Activated CD8-positive, alpha-beta memory T cell treated with anti-CD3 and anti-CD28 coated beads, Interleukin-2, amount 50 U/mL, for 24 hours (primary cell): Measurements from ENCODE around the gene VEGFA.

ENCODE experiments used
- DNase-seq: peaks from one replicate; pipeline ENCODE4 v3.0.0-alpha.2; 2020; ENCODE audit errors: extremely low read depth

Gene VEGFA

DNA sequence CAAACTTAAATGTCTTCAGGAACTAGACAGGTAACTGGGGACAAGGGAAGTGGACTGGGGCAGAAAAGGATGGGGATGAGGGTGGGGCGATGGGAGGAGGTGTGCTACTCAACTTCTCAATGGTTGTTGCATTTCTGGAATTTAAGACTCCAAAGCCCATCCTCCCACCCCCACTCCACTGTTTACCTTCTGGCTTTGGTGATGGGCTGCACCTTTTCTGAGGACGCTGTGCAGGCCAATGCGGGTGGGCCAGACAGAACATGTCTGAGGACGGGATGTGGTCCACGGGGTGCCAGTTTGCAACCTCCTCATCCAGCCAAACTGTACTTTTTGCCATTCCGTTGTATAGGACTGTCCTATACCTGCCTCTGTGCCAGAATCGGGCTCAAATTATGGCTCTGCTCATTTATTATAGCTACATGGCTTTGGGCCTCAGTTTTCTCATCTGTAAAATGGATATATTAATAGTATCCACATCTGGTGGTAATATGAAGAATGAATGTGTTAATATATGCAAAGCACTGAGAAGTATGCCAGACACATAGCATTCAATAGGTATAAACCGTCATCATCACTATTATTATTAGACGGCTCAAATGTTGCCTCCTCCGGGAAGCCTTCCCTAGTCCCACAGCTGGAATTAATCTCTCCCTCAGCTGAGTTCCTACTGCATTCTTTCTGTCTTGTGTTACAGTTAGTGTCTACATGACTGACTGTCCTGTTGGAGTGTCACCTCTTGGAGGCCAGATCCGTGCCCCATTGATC lies 31.0 kb upstream of the VEGFA start:
- DNase-seq, result no peak

DNA sequence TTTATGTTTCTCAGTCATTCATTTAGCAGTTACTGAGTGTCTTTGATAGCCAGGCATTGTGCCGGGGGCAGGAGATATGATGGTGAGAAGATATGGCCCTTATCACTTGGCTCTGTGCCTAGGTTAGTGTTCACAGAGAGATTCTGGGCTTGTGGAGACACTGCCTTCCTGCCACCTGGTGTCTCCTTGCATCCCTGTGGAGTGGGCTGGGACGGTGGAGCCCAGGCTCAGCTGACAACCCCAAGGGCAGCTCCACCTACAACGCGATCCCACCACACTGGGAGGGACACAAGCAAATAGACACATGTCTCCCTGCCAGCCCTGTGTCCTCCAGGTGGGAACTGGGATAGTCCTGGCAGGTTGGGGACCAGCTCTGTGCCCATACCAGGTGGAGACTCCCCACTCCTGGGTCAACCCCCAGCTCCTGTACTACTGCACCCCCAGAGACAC lies 30.3 kb upstream of the VEGFA start:
- no peak for DNase-seq

DNA sequence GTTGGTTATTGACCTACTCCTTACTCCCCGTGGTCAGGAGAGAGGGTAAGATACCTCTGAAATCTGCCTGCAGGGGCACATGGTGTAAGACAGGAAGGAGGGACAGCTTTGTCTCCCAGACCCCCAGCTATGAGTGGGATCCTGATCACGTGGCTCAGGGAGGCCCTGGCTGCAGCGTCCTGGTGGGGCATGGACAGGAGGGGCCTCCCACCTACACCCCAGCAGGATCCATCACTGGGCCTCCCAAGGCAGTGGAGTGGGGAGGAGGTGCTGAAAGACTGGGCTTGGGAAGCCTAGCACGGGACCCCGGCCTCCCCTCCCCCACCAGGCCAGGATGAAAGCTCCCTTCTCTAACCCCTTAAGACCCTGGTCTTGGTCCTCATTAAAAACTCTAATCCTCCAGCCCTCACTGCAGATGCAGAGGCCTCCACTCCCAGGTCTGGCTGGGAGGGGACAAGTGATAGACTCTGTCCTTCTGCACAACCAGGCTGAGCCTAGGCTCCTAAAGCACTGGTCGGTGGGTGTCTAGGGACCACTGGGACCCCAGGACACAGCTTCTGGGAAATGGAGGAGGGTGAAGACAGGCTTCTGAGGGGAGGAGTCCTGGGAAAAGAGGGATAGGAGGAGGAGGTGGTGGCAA lies 29.6 kb upstream of the VEGFA start:
- DNase-seq, result no peak

DNA sequence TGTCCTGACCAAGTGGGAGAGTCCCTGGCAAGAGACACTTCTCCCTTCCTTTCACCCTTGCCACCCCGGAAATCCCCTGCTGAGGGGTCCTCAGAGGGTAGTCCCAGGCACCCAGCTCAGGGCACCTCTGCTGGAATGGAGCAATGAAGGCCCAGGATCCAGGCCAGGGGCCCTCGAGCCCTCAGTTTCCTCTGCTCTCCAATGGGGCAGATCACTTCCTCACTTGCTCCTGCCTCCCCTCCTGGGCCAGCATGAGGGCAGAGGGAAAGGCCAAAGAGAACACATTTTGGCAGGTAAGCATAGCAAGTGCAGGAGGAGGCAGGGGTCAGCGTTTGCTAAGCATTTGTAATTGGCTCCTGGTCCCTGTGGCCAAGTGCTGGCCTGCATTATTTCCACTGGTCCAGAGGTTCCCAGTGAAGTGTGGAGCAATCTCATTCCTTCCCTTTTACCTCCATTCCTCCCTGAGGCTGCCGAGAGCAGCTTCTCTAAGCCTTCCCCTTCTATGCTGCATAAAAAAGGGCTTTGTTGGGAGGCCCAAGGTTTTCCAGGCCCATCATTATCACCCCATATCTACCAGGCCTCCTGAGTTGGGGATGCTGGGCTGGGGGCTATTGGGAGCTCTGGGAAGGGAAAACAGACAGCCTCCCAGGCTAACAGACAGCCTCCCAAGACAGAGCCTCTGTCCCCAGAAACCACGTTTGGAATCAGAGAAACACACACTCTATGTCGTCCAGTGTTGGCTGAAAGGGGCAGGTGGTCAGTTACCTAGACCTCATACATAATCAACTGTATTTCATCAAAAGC lies 28.8 kb upstream of the VEGFA start:
- DNase-seq, result no peak

DNA sequence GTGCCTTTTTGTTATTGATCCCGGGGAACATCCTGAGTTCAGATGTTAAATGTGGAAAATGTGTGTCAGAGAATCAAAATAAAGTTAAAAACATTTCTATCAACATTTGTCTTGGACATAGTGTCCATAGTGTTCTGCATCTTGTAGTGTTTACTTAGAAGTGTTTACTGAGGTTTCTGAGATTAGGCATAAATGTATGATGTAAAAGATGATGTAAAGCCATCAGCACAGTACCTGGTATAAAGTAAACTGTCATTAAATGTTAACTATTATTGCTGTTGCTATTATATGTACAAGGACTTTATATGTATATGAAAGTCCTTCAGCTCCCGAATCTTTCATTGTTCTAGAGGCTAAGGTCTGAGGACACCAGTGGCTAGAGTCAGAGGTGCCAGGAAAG lies 28.2 kb upstream of the VEGFA start:
- DNase-seq, result no peak

DNA sequence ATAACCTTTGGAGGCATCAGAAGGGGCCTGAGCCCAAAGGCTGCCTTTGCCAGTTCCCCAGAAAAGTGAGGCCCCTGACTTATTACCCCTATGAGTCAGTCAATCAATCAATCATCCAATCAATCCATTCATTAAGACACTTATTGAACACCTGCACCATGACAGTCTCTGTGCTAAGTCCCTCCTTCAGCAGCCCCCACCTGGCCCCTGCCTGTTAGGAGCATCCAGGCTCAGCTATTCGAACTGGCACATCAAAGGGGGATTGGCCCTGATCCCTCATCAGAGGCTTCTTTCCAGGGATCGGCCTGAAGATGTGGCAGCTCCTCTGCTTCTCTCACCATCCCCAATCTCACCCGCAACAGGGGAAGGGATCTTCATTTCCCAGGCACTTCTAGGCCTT lies 27.7 kb upstream of the VEGFA start:
- DNase-seq, result no peak

DNA sequence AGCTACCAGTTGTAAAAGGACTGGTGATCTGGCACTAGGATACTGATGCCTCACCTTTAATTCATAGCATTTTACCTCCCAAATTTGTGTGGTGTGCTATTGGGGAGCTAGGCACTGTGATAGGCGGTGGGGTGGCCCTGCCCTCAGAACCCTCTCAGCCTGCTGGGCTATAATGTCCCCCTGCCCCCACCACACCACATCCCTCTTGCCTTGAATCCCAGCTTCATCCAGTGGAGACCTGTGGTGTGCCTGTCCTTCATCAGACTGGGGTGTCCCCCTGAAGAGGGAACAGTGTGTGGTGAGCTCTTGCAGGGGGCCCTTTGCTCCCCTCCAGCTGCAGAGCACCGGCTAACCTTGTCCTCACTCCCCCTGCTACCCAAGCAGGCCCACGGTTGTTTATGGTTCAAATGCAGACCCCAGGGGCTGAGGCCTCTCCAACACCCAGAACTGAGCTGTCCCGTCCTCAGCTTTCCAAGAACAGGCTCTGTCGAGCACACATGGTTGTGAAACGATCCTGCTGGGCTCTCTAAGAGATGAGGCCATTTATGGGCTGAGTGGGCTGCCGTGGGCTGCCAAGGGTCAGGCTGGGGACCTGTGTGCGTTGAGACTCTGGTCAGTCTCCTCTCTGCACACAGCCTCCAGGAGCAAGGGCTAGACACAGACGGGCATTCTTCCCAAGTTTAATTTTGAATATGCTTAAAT lies 26.9 kb upstream of the VEGFA start:
- no peak for DNase-seq

DNA sequence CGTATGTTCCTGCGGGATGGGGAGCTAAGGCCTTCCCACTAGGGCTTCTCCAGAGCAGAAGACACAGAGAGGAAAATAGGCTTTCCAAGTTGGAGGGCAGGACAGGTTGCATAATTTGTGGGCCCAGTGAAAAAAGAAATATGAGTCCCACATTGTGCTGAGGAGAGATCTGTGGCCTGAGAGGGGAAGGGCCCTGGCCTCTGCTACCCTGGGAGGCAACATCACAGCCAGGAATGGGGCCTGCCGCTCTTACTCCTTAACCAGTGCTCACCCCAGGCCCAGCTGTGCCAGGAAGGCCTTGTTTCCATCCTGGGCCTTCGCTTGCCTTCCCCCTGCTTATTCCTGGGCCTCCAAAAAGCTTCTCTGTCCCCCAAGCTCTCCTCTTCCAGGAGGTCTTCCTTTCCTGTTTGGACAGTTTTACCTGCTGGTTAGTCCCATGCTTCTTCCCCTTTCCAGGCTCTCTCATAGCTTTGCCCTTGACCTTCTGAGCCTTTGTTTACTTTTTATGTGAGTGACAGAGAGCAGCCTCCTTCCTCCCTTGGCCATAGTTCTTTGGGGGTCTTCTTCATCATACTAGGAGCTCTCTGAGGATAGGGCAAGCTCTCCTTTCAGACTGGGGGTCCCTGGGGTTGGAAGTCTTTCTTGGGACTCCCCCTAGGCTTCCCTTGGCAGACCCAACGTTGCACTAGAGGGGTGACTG lies 26.2 kb upstream of the VEGFA start:
- no peak for DNase-seq

DNA sequence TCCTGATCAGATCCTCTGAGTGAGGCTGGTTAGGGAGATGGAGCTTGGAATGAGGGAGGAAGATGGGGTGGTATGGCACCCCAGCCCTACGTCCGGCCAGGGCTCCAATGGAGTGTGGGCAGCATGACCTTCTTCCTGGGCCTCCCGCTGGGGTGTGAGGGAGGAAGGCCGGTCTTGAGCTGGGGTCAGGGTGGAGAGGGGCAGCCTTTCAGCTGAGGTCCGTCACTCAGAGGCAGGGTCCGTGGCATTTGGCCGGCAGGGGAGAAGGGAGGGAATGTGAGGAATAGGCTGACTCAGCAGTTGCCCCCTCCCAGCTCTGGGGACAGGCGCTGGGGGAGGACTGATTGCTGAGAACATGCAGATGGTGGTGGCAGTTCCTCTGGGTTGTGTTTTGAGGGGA lies 25.5 kb upstream of the VEGFA start:
- no peak for DNase-seq

DNA sequence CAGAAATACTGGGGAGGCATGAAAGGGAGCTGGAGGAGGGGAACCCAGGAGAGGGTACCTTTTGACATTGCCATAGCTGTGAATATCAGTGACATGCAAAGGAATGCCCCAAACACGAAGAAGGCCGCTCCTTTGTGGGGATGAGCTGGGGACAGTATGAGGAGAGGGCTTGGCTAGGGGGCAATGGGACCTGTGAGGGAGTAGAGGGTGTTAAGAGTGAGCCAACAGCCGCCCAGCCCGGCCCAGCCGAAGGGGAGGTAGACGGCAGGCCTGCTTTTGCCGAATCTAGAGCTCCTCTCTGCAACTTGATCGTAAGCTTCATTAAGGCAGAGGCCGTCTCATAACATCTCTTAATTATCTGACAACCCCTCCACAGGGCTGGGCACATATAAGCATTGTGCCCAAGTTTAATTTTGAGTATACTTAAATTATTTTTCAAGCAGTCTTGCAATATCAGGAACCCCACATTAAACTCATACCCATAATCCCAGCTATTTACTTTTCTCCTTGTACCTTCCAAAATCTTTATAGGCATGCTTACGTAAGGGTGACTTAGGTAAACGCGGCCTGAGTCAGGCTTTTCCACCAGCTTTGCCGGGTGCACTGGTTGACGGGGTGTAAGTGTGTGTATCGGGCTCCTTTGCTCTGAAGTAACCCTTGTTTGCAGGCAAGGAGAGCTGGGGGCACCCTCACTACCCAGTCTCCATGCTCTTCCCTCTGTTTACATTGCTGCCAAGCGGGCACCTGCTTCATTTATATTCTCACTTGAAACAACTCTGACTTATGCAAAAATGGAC lies 24.9 kb upstream of the VEGFA start:
- no peak for DNase-seq

DNA sequence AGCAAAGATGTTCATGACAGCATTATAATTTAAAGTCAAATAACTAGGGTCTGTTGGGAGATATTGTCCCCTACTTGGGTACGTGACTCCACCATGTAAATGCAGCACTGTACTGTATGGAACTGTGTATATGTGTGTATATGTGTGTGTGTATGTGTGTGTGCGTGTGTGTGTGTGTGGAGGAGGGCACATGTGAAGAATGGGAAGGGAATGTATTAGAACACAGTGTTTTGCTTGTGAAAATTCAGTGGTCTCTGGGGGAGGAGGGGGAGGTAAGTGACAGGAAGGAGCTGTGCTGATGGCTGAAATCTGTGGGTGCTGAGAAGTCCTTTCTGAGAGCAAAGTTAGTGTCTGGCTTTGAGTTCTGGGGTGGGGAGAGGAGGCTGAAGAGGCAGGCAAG lies 23.9 kb upstream of the VEGFA start:
- DNase-seq, result no peak

DNA sequence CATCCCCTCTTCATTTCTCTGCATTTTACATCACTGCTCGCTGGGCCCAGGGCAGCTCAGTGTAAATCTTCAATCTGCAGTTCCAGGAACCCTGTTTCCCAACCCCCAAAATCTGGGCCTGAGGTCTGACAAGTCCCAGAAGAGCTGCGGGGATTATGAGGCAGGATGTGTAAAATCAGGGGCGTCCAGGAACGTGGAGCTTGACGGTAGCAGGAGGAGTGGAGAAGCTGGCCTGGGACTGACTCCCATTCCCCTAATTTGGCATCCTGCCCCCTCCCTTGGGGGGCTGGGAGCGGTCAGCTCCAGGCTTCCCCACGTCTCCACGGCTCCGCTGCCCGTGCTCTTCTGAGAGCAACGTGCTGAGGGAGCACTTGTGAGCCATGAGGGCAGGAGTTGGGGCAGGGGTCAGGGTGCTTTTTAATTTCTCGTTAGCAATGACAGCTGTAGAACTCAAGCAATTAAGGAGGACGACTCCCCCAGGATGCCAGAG lies 23.4 kb upstream of the VEGFA start:
- no peak for DNase-seq

DNA sequence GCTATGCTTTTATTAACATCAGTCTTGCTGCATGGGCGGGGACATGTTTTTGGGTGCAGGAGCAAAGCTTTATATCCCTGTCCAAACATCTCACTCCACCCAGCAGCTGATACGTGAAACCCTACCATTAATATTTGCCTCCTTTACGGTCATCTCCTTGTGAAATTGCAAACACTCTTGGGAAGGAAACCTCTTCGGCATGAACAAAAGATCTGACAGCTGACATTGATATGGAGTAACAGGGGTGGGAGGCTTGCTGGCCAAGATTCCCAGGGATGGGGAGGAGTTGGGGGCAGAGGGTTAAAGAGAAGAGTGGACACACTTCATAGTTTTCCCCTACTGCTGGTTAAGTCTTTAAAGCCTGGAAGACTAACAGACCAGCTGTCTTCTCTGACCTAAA lies 22.2 kb upstream of the VEGFA start:
- DNase-seq, result no peak

DNA sequence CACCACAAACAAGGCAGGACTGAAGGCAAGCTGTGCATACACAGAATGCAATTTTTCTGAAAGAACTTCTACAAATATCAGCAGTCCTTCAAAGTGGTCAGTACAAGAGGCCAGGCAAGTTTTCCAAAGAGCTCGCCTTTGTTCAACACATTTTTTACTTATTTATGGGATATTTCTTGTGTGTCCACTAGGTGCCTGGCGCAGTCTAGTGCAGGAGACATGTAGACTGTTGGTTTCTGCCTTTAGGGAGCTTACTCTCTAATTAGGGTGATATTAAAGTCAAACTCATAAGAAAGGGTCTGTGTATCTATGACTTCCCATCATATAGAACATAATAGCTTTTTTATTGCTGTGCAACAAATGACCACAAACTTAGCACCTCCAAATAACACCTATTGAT lies 21.2 kb upstream of the VEGFA start:
- no peak for DNase-seq

DNA sequence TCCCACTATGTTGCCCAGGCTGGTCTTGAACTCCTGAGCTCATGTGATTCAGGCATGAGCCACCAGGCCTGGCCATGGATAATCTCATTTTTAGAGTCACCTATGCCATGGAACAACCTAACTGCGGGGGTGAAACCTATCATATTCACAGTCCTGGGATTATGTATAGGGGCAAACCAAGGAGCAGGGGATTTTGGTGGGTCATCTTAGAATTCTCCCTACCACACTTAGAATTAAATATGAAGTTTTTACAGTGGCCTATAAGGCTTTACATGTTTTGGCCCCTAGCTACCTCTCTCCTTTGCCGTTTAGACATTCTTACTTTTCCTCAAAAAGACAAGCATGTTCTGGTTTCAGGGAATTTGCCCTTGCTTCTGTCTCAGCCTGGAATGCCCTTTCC lies 20.6 kb upstream of the VEGFA start:
- no peak for DNase-seq

DNA sequence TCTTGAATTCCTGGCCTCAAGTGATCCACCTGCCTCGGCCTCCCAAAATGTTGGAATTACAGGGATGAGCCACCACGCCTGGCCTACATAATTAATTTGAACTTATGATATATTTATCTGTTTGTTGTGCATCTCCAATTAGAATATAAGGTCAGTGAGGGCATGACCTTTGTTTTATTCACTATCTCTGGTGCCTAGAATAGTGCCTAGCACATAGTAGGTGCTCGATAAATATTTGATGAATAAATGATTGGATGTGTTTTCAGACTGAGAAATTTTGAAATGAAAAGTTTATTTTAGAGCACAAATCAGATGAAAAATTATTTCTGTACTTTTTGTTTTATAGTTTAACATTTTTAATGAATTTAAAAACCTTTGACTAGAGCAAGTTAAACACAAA lies 19.4 kb upstream of the VEGFA start:
- no peak for DNase-seq

DNA sequence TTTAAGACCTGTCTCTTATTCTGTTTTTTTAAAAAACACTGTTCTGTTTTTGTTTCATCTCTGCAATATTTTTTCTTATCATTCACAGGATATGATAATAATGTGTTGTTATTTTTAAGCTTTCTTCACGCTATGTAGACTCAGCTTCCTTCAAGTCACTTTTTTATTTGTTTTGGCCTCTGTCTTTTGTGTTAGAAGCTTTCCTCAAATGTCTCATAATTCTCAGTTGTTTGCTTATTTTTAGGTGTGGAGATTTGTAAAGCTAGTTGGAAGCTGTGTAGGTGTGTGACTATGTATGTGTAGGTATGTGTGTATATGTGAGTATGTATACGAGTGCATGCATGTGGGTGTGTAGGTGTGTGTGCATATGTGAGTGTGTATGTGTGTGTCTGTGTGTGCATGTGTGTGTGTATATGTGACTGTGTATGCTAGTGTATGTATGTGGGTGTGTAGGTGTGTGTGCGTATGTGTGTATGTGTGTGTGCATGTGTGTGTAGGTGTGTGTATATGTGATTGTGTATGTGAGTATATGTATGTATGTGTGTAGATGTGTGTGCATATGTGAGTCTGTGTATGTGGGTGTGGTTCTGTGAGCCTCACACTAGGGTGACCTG lies 16.3 kb upstream of the VEGFA start:
- DNase-seq, result no peak

DNA sequence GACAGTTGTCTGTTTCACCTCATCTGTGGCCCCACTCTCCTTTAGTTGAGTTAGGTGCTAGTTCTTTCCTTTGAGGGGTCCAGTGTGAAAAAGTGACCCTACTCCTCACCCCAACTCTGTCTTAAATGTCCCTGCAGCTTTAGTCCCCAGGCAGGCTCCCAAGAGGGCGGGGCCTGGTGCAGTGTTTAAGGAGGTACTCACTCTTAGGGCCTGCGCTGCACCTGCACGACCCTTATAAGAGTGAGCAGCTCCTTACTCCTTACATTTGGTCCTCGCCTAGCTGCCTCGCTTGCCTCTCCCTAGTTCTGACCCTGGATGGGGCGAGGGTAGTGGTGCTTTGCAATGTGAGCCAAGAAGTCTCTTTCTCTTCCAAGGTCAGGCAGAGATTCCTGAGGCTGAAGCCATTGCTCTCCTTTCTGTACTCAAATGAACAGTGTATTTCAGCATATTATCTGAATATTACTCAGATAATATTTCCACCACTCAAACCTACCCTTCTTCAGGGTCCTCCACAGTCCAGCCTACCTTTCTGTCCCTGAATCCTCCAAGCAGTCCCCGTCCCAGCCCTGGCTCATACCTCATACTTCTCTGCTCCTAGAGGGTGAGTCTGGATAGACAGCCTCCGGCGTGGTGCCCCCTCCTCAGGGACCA lies 11.9 kb upstream of the VEGFA start:
- DNase-seq, result no peak

DNA sequence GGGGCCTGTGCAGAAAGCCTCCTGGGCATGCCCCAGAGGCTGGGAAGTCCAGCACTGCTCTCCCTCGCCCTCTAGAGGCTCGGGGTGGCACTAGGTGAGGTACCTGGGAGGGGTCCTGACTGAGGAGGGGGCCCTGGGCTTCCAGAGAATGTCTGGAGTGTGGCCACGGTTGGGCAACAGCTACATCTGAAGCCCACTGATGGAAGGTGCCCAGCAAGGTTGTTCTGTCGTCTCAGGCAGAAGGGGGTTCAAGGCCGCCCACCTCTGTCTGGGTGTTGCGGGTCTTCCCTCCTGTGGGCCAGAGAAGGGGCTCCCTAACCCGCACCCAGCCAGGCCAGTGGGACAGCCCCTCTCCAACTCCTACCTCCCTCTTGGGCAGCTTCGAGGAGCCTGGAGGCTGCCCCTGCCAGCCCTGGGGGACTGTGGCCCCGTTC lies 11.4 kb upstream of the VEGFA start:
- no peak for DNase-seq
